ENCODE results near the gene TRAF2. TPM values are rescaled to one million over a fixed set of nuclear protein-coding genes. Genes with fewer than 3 reads are reported as not detected.

Gene TRAF2
- polyA plus RNA-seq, 2 of the 4 experiments (the other 2 are of a cell fraction) = 23.8 to 39.5 TPM

- TF ChIP-seq BHLHE40 (IDR thresholded peaks at IDR 0.05; ENCODE audit: low read depth, low read length) (no peak), RARB (CRISPR knock-in tag; IDR thresholded peaks at IDR 0.05) (no peak), ESRRA (IDR thresholded peaks at IDR 0.05; ENCODE audit: borderline replicate concordance, low read length) (no peak), E2F6 (IDR thresholded peaks at IDR 0.05; ENCODE audit: borderline replicate concordance, low read depth) (no peak)
Observed at GRCh38 chr9:136960212-136960937, 74.1 kb downstream of the TRAF2 start (continued).

- ATAC-seq = no peak
- FAIRE-seq = no peak
- no peak overlapping the region for H3K4me3 ChIP-seq
- no peak for TF ChIP-seq POLR2A (IDR thresholded peaks at IDR 0.05; ENCODE audit: low read length)
- no peak for TF ChIP-seq E2F6 (IDR thresholded peaks at IDR 0.05; ENCODE audit: borderline replicate concordance, low read depth)
- TF ChIP-seq KDM1A (IDR thresholded peaks at IDR 0.05; ENCODE audit: low read depth) = no peak
- no peak for TF ChIP-seq FOXS1 (CRISPR knock-in tag; IDR thresholded peaks at IDR 0.05)
- no peak for TF ChIP-seq BHLHE40 (IDR thresholded peaks at IDR 0.05; ENCODE audit: low read depth, low read length)
- TF ChIP-seq EP300 (IDR thresholded peaks at IDR 0.05) = no peak
- TF ChIP-seq PBX3 (IDR thresholded peaks at IDR 0.05) = no peak
- TF ChIP-seq CBX2 (IDR thresholded peaks at IDR 0.05; ENCODE audit: borderline replicate concordance, low read depth) = no peak
- no peak for TF ChIP-seq RAD21 (conservative IDR thresholded peaks at IDR 0.05 in 1 of 2, IDR thresholded peaks at IDR 0.05 in 1 of 2)
- TF ChIP-seq NFE2L2 (conservative IDR thresholded peaks at IDR 0.05; ENCODE audit: low read length) = no peak
- no peak for TF ChIP-seq FOSL2 (IDR thresholded peaks at IDR 0.05)
- TF ChIP-seq FOSL2 (CRISPR knock-in tag; IDR thresholded peaks at IDR 0.05) = no peak
- no peak for TF ChIP-seq HMGXB4 (CRISPR knock-in tag; IDR thresholded peaks at IDR 0.05; ENCODE audit: borderline replicate concordance)
- TF ChIP-seq SMC3 (IDR thresholded peaks at IDR 0.05) = no peak
- no peak for TF ChIP-seq HEYL (CRISPR knock-in tag; IDR thresholded peaks at IDR 0.05)
- ChIA-PET POLR2A (no interaction called here), CTCF (interaction anchor here (1.0 to 2.0 kb wide), 5 partner anchors 10 to 169 kb away, joined by 3 to 8 read pairs (median 4); partner anchors contain the start of gene FBXW5)
- 89% methylated on average over 11 of the region's 15 CpGs for WGBS (ENCODE audit: missing lambda C conversion rate)
- H3K9me3 ChIP-seq = no peaks in the 10 kb centered on the region
- H3K27ac ChIP-seq = no peak overlapping the region
- no peak for DNase-seq (ENCODE audit: low read depth in 1 of 2, low spot score in 1 of 2)
- H3K4me2 ChIP-seq = no peak overlapping the region
- H3K4me1 ChIP-seq = peaks cover 12% of the 10 kb centered on the region; the same call in 2 of the 3 replicates
Observed at GRCh38 chr9:136960938-136961275, 74.6 kb downstream of the TRAF2 start.

GRCh38 chr9:136961279-136962065 lies 75.2 kb downstream of the TRAF2 start:
- Histone ChIP-seq H3K4me2 (no peak overlapping the region), H3K9me3 (no peaks in the 10 kb centered on the region), H3K4me1 (peaks cover 12% of the 10 kb centered on the region; the same call in 2 of the 3 replicates), H3K27ac (no peak overlapping the region), H3K4me3 (no peak overlapping the region)
- DNase-seq (ENCODE audit: low read depth in 1 of 2, low spot score in 1 of 2) (no peak), ATAC-seq (no peak), FAIRE-seq (no peak)
- POLR2A ChIA-PET = no interaction called here
- CTCF ChIA-PET = interaction anchor here (1.0 to 2.0 kb wide), 6 partner anchors 10 to 169 kb away, joined by 3 to 11 read pairs (median 4); partner anchors contain the start of genes C8G and FBXW5
- WGBS (ENCODE audit: missing lambda C conversion rate) = 81% methylated on average over 18 of the region's 23 CpGs
- TF ChIP-seq RNF2 (IDR thresholded peaks at IDR 0.05; ENCODE audit: borderline replicate concordance, low read depth) = no peak
- TF ChIP-seq HEYL (CRISPR knock-in tag; IDR thresholded peaks at IDR 0.05) = no peak
- no peak for TF ChIP-seq SREBF2 (IDR thresholded peaks at IDR 0.05)
- TF ChIP-seq JUN (IDR thresholded peaks at IDR 0.05) = no peak
- TF ChIP-seq MAZ (IDR thresholded peaks at IDR 0.05; ENCODE audit: borderline replicate concordance, low read depth, low read length) = no peak
- TF ChIP-seq POLR2A (IDR thresholded peaks at IDR 0.05; ENCODE audit: low read length) = no peak
- TF ChIP-seq TP53 (CRISPR knock-in tag; IDR thresholded peaks at IDR 0.05) = no peak
- TF ChIP-seq HDAC2 (IDR thresholded peaks at IDR 0.05) = no peak
- TF ChIP-seq SMC3 (IDR thresholded peaks at IDR 0.05) = no peak
- no peak for TF ChIP-seq RAD21 (conservative IDR thresholded peaks at IDR 0.05 in 1 of 2, IDR thresholded peaks at IDR 0.05 in 1 of 2)
- TF ChIP-seq CEBPB (IDR thresholded peaks at IDR 0.05) = no peak
- no peak for TF ChIP-seq PBX3 (IDR thresholded peaks at IDR 0.05)
- TF ChIP-seq USF2 (IDR thresholded peaks at IDR 0.05) = no peak
- no peak for TF ChIP-seq ESRRA (IDR thresholded peaks at IDR 0.05; ENCODE audit: borderline replicate concordance, low read length)
- TF ChIP-seq ZNF302 (CRISPR knock-in tag; IDR thresholded peaks at IDR 0.05) = no peak
- TF ChIP-seq NPAS2 (CRISPR knock-in tag; IDR thresholded peaks at IDR 0.05; ENCODE audit: borderline replicate concordance) = no peak
